ENCODE results near the gene CD101. TPM values are rescaled to one million over a fixed set of nuclear protein-coding genes. Genes with fewer than 3 reads are reported as not detected.

The CD101 gene
- total RNA-seq, 1 experiment from 2014 or later: 1.8 TPM

GRCh38 chr1:117059334-117059677, 57.7 kb downstream of the CD101 start:
- H3K27me3 ChIP-seq (ENCODE audit: insufficient read depth, low read length): no peaks in the 10 kb centered on the region
- no peaks in the 10 kb centered on the region for H3K27me3 Mint-ChIP-seq (ENCODE audit: low read depth)

More at GRCh38 chr1:117059334-117059677, 57.7 kb downstream of the CD101 start:
- Histone ChIP-seq H2AK5ac (ENCODE audit: insufficient read length, low read length) (no peak overlapping the region), H2BK20ac (ENCODE audit: low read depth, low read length, poor library complexity, severe bottlenecking) (no peak overlapping the region), H3K18ac (ENCODE audit: insufficient read length, low read depth, low read length) (peak overlapping the region; percentile 94), H3K23ac (ENCODE audit: insufficient read length, low read depth, low read length) (no peak overlapping the region), H2BK15ac (ENCODE audit: low read depth, low read length) (no peak overlapping the region), H3K9ac (ENCODE audit: extremely low read depth, insufficient read length, low read length) (peak overlapping the region; percentile 95), H3K14ac (ENCODE audit: insufficient read depth, low read length) (peak overlapping the region; percentile 94), H3K9me3 (ENCODE audit: control insufficient read depth, low read depth, low read length) (no peaks in the 10 kb centered on the region), H3K27ac (ENCODE audit: insufficient read length, low read depth, low read length) (peak overlapping the region; percentile 95), H4K91ac (ENCODE audit: insufficient read length, low read depth, low read length) (no peak overlapping the region), H2AFZ (ENCODE audit: low read length) (peak overlapping the region; percentile 92), H4K5ac (ENCODE audit: insufficient read length, low read depth, low read length) (peak overlapping the region; percentile 77), H3K4ac (ENCODE audit: low read depth, low read length) (peak overlapping the region; percentile 7; the same call in 1 of the 2 replicates), H3K79me2 (ENCODE audit: insufficient read depth, low read length) (no peaks in the 10 kb centered on the region), H3K4me2 (ENCODE audit: insufficient read depth, insufficient read length, low read length) (peak overlapping the region; percentile 72), H4K8ac (replicated peaks; ENCODE audit: insufficient read length, low read depth, low read length) (no peak overlapping the region), H2BK120ac (ENCODE audit: low read depth, low read length, poor library complexity, severe bottlenecking) (no peak overlapping the region), H3K4me1 (ENCODE audit: insufficient read depth, low read length) (no peaks in the 10 kb centered on the region), H2BK5ac (ENCODE audit: insufficient read length, low read length) (peak overlapping the region; percentile 30), H2BK12ac (ENCODE audit: insufficient read length, low read depth, low read length) (no peak overlapping the region), H4K20me1 (ENCODE audit: control insufficient read depth, insufficient read depth, insufficient read length) (no peaks in the 10 kb centered on the region), H3K23me2 (ENCODE audit: insufficient read length, low read depth, low read length, poor library complexity, severe bottlenecking) (peaks cover 17% of the 10 kb centered on the region), H3K56ac (ENCODE audit: insufficient read length, low read depth, low read length) (peak overlapping the region; percentile 92), H3K79me1 (ENCODE audit: insufficient read depth, low read depth, low read length, poor library complexity, severe bottlenecking) (no peaks in the 10 kb centered on the region), H3T11ph (ENCODE audit: low read length) (peak overlapping the region; percentile 62)
- H3K27ac Mint-ChIP-seq: no peak overlapping the region
- H3K4me1 Mint-ChIP-seq: peaks cover 12 to 19% of the 10 kb centered on the region in 2 experiments
- DNase-seq: no peak
- H3K9me3 Mint-ChIP-seq: no peaks in the 10 kb centered on the region
- WGBS (ENCODE audit: extremely low coverage, insufficient read length, low lambda C conversion rate): no CpG with 5 or more reads among the region's 18 CpGs
- no peak for TF ChIP-seq CTCF (conservative IDR thresholded peaks at IDR 0.05)
- peaks cover 8 to 32% (median 23%) of the 10 kb centered on the region in 3 experiments; a peak in 6 of 7 replicates for H3K36me3 Mint-ChIP-seq (ENCODE audit: insufficient read depth in 1 of 3, low read depth in 3 of 3)
- H3K4me3 Mint-ChIP-seq: no peak overlapping the region

All from H9 (cell line).